DND-41 (cell line): ENCODE measurements around the gene CIITA.

Experiments
- CTCF ChIP-seq: IDR thresholded peaks from 2 replicates; pipeline ENCODE4 v1.5.1; 2012; ENCODE audit warnings: borderline replicate concordance, low read length, moderate library complexity, mild to moderate bottlenecking; ENCODE audit not compliant: poor library complexity, severe bottlenecking; ENCODE audit errors: extremely low read depth
- EZH2 ChIP-seq: IDR thresholded peaks from 3 replicates; pipeline ENCODE4 v1.6.1; 2012; ENCODE audit warnings: borderline replicate concordance, low read depth, mild to moderate bottlenecking, moderate library complexity, low read length, inconsistent platforms; ENCODE audit not compliant: severe bottlenecking

DNA sequence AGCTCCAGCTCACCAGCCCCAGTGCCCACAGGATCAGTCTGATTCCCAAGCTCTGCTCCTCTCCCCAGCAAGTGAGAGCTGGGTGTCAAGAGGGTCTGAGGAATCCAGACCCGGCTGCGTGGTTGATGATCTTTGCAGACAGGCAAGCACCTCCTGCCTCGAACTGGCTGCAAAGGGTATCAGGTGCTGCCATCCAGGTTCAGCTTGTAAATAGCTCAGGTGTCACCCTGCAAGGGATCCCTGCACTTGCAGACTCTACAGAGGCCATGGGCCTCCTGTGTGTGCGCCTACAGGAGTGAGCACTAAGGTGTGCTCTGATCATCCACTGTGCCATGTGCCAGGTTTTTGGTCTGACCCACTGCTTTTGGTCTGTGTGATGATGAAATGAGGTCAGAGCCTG lies 49.1 kb downstream of the CIITA start:
- TF ChIP-seq CTCF: no peak
- no peak for TF ChIP-seq EZH2
